Fibroblast of the aortic adventitia (primary cell): ENCODE results near the gene KRTAP10-3. TPM values are rescaled to one million over a fixed set of nuclear protein-coding genes. Genes with fewer than 3 reads are reported as not detected.
"Not testable (repeated sequence)": the region's sequence is repeated elsewhere in the genome, so short reads cannot be mapped to it uniquely, and the experiment has no call there.

Source experiments
- DNase-seq: peaks from one replicate; pipeline ENCODE4 v3.0.0-alpha.2; 2010; ENCODE audit warnings: low read depth
- H3K4me3 ChIP-seq: 2 replicates; pipeline ENCODE4 v1.5.1; 2011; ENCODE audit warnings: low read depth, mild to moderate bottlenecking, control low read depth, low read length, moderate library complexity
- CTCF ChIP-seq: IDR thresholded peaks from 2 replicates; pipeline ENCODE4 v1.5.1; 2011; ENCODE audit warnings: mild to moderate bottlenecking, low read length, control low read depth, inconsistent platforms; ENCODE audit not compliant: insufficient read depth
- total RNA-seq: library from RNA; depleted of rRNA; stranded (reverse); fragments of >200 nt; gene quantifications from 2 replicates; pipeline ENCODE4 v1.2.3, GENCODE V29; 2012; ENCODE audit warnings: low replicate concordance

KRTAP10-3 gene
- total RNA-seq, 1 donor, result not detected

GRCh38 chr21:44566403-44566802 is 7.8 kb upstream of the KRTAP10-3 start:
- H3K4me3 ChIP-seq, result no peak overlapping the region
- TF ChIP-seq CTCF, result no peak
- no peak for DNase-seq

GRCh38 chr21:44564886-44565598 is 6.4 kb upstream of the KRTAP10-3 start:
- no peak for DNase-seq
- TF ChIP-seq CTCF, result no peak
- no peak overlapping the region for H3K4me3 ChIP-seq

- TF ChIP-seq CTCF, result no peak
- DNase-seq, result no peak
- no peak overlapping the region for H3K4me3 ChIP-seq
Observed at GRCh38 chr21:44564099-44564498, 5.5 kb upstream of the KRTAP10-3 start.

- H3K4me3 ChIP-seq, DNase-seq: not testable (repeated sequence)
Observed at GRCh38 chr21:44558329-44558675, 293 bp downstream of the KRTAP10-3 start.

- H3K4me3 ChIP-seq, result no peak overlapping the region
- TF ChIP-seq CTCF, result no peak
- no peak for DNase-seq
Observed at GRCh38 chr21:44557491-44558328, 885 bp downstream of the KRTAP10-3 start.

GRCh38 chr21:44556879-44557278 is 1.7 kb downstream of the KRTAP10-3 start:
- TF ChIP-seq CTCF, result no peak
- H3K4me3 ChIP-seq, result no peak overlapping the region
- no peak for DNase-seq

GRCh38 chr21:44555200-44555875 is 3.3 kb downstream of the KRTAP10-3 start:
- DNase-seq, result no peak
- no peak for TF ChIP-seq CTCF
- H3K4me3 ChIP-seq, result no peak overlapping the region
